Liver (tissue), 9 donors: ENCODE measurements around the gene MDM4. TPM values are rescaled to one million over a fixed set of nuclear protein-coding genes. Genes with fewer than 3 reads are reported as not detected.

Source experiments
- DNase-seq: peaks from one replicate; pipeline ENCODE4 v3.0.0-alpha.2; 2017; ENCODE audit warnings: low spot score
- H3K27ac ChIP-seq, 2 donors: one replicate each; pipeline ENCODE4 v1.7.0; 2013; ENCODE audit warnings: inconsistent platforms in 2 of 2, low read length in 2 of 2, control low read depth in 1 of 2, low read depth in 1 of 2, mild to moderate bottlenecking in 1 of 2
- H3K27me3 ChIP-seq, 4 donors: one replicate each; pipeline versions ENCODE4 v1.6.1 to v1.7.0; 2013; ENCODE audit warnings: low read length in 3 of 4, inconsistent platforms in 1 of 4, mild to moderate bottlenecking in 1 of 4, moderate library complexity in 1 of 4; ENCODE audit not compliant: control insufficient read depth in 4 of 4, insufficient read depth in 4 of 4
- H3K36me3 ChIP-seq, 4 donors: one replicate each; pipeline versions ENCODE4 v1.6.1 to v1.7.0; 2013; ENCODE audit warnings: low read length in 3 of 4, mild to moderate bottlenecking in 3 of 4, low read depth in 1 of 4, moderate library complexity in 1 of 4; ENCODE audit not compliant: control insufficient read depth in 4 of 4, insufficient read depth in 3 of 4
- H3K4me1 ChIP-seq, 4 donors: one replicate each; pipeline versions ENCODE4 v1.6.1 to v1.7.0; 2013; ENCODE audit warnings: low read length in 3 of 4, mild to moderate bottlenecking in 3 of 4, moderate library complexity in 1 of 4; ENCODE audit not compliant: control insufficient read depth in 4 of 4, insufficient read depth in 4 of 4
- H3K4me3 ChIP-seq, 3 donors: one replicate each; pipeline versions ENCODE4 v1.6.1 to v1.7.0; 2013; ENCODE audit warnings: low read length in 3 of 3, control low read depth in 1 of 3, low read depth in 1 of 3, mild to moderate bottlenecking in 1 of 3
- H3K9ac ChIP-seq, 2 donors: one replicate each; pipeline ENCODE4 v1.7.0; 2013; ENCODE audit warnings: low read length in 2 of 2, mild to moderate bottlenecking in 2 of 2, moderate library complexity in 2 of 2, control low read depth in 1 of 2, low read depth in 1 of 2
- H3K9me3 ChIP-seq, 4 donors: one replicate each; pipeline versions ENCODE4 v1.6.1 to v1.7.0; 2013; ENCODE audit warnings: low read length in 3 of 4; ENCODE audit not compliant: control insufficient read depth in 4 of 4
- EGR1 ChIP-seq, 2 donors: IDR thresholded peaks; 2 replicates each; pipeline ENCODE4 v1.6.1; 2016 to 2018; ENCODE audit warnings: antibody characterized with exemption in 2 of 2, low read depth in 2 of 2
- FOXA1 ChIP-seq: IDR thresholded peaks from 2 replicates; pipeline ENCODE4 v1.6.1; 2016; ENCODE audit warnings: antibody characterized with exemption
- FOXA2 ChIP-seq: IDR thresholded peaks from 2 replicates; pipeline ENCODE4 v1.6.1; 2016; ENCODE audit warnings: antibody characterized with exemption
- GABPA ChIP-seq, 2 donors: IDR thresholded peaks in 1 of 2; conservative IDR thresholded peaks in 1 of 2; 2 replicates each; pipeline ENCODE4 v1.6.1; 2016; ENCODE audit warnings: antibody characterized with exemption in 2 of 2, mild to moderate bottlenecking in 1 of 2, moderate library complexity in 1 of 2
- HNF4A ChIP-seq, 2 donors: conservative IDR thresholded peaks; 2 replicates each; pipeline ENCODE4 v1.6.1; 2016; ENCODE audit warnings: antibody characterized with exemption in 2 of 2, mild to moderate bottlenecking in 2 of 2
- JUND ChIP-seq, 2 donors: IDR thresholded peaks; 2 replicates each; pipeline ENCODE4 v1.6.1; 2016; ENCODE audit warnings: antibody characterized with exemption in 2 of 2
- RAD21 ChIP-seq, 2 donors: IDR thresholded peaks; 2 replicates each; pipeline ENCODE4 v1.6.1; 2016; ENCODE audit warnings: antibody characterized with exemption in 2 of 2, mild to moderate bottlenecking in 2 of 2
- RXRA ChIP-seq, 2 donors: IDR thresholded peaks; 2 replicates each; pipeline ENCODE4 v1.6.1; 2017 to 2018; ENCODE audit warnings: antibody characterized with exemption in 2 of 2, mild to moderate bottlenecking in 1 of 2
- SP1 ChIP-seq: IDR thresholded peaks from 2 replicates; pipeline ENCODE4 v1.6.1; 2018; ENCODE audit warnings: antibody characterized with exemption, mild to moderate bottlenecking
- TAF1 ChIP-seq: conservative IDR thresholded peaks from 2 replicates; pipeline ENCODE4 v1.6.1; 2016; ENCODE audit warnings: antibody characterized with exemption, mild to moderate bottlenecking
- YY1 ChIP-seq: IDR thresholded peaks from 2 replicates; pipeline ENCODE4 v1.6.1; 2016; ENCODE audit warnings: antibody characterized with exemption, mild to moderate bottlenecking
- WGBS: extraction: QIAGEN DNeasy Blood & Tissue Kit; methylation state at CpG from one replicate; pipeline ENCODE4 v1.1.7; 2013; 5-methylcytosine and 5-hydroxymethylcytosine counted together
- polyA plus RNA-seq, 2 donors: library from polyadenylated mRNA; stranded (reverse) in 1 of 2; unstranded in 1 of 2; fragments of 200-250 nt in 1 of 2; fragments of >200 nt in 1 of 2; fragmentation: Nextera tagmentation in 1 of 2; extraction: Ambion mirVana in 1 of 2; gene quantifications; one replicate each; pipeline versions ENCODE4 v1.2.1 to v1.2.3, GENCODE V29; 2013 to 2015
- total RNA-seq, 2 donors: library from RNA; depleted of rRNA; stranded (reverse); fragments of >200 nt; gene quantifications; one replicate each; pipeline ENCODE4 v1.2.3, GENCODE V29; 2014
- TF ChIP-seq, protein P1 (sequence below): IDR thresholded peaks from 2 replicates; pipeline ENCODE4 v1.6.1; 2016; ENCODE audit warnings: antibody characterized with exemption
- TF ChIP-seq, protein P2 (sequence below): IDR thresholded peaks from 2 replicates; pipeline ENCODE4 v1.6.1; 2016; ENCODE audit warnings: antibody characterized with exemption
- TF ChIP-seq, protein P3 (sequence below): IDR thresholded peaks from 2 replicates; pipeline ENCODE4 v1.6.1; 2016; ENCODE audit warnings: antibody characterized with exemption
- TF ChIP-seq, protein P4 (sequence below): IDR thresholded peaks from 2 replicates; pipeline ENCODE4 v1.6.1; 2016; ENCODE audit warnings: antibody characterized with exemption, mild to moderate bottlenecking
- donor health status: healthy.
- donor health status: healthy.
- donor health status: healthy.
- donor health status: healthy.
- donor health status: healthy.

Gene MDM4
- total and polyA plus RNA-seq, 4 donors, result 1.4 to 56.5 (median 21.6) TPM

DNA sequence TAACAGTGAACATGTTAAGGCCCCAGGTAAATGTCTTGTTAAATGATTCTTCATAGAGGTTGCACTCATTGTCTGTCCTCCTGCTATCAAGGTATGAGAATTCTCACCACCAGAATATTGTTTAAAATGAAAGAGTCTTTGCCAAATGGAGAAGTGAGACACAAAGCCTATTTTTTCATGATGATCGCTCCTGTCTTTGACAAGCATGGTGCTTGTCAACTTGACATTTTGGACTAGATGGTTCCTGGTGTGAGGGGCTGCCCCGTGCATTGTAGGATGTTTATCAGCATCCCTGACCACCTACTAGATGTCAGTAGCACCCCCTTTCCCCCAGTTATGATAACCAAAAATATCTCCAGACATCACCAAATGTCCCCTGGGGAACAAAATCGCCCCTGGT lies 65.6 kb downstream of the MDM4 start:
- 94% methylated on average over 3 of the region's 3 CpGs for WGBS
- DNase-seq, result no peak
- TF ChIP-seq TAF1, result no peak
- no peak for TF ChIP-seq FOXA1
- TF ChIP-seq, protein P1, sequence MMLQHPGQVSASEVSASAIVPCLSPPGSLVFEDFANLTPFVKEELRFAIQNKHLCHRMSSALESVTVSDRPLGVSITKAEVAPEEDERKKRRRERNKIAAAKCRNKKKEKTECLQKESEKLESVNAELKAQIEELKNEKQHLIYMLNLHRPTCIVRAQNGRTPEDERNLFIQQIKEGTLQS, result no peak
- TF ChIP-seq, protein P2, sequence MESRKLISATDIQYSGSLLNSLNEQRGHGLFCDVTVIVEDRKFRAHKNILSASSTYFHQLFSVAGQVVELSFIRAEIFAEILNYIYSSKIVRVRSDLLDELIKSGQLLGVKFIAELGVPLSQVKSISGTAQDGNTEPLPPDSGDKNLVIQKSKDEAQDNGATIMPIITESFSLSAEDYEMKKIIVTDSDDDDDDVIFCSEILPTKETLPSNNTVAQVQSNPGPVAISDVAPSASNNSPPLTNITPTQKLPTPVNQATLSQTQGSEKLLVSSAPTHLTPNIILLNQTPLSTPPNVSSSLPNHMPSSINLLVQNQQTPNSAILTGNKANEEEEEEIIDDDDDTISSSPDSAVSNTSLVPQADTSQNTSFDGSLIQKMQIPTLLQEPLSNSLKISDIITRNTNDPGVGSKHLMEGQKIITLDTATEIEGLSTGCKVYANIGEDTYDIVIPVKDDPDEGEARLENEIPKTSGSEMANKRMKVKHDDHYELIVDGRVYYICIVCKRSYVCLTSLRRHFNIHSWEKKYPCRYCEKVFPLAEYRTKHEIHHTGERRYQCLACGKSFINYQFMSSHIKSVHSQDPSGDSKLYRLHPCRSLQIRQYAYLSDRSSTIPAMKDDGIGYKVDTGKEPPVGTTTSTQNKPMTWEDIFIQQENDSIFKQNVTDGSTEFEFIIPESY, result no peak
- TF ChIP-seq RXRA (IDR thresholded peaks at IDR 0.05), result no peak
- no peak for TF ChIP-seq YY1
- no peak for TF ChIP-seq GABPA (IDR thresholded peaks at IDR 0.05 in 1 of 2, conservative IDR thresholded peaks at IDR 0.05 in 1 of 2)
- no peak for TF ChIP-seq SP1
- TF ChIP-seq, protein P3, sequence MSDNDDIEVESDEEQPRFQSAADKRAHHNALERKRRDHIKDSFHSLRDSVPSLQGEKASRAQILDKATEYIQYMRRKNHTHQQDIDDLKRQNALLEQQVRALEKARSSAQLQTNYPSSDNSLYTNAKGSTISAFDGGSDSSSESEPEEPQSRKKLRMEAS, result no peak
- no peak for TF ChIP-seq JUND (IDR thresholded peaks at IDR 0.05)
- TF ChIP-seq FOXA2, result no peak
- no peak for TF ChIP-seq RAD21 (IDR thresholded peaks at IDR 0.05)
- TF ChIP-seq, protein P4, sequence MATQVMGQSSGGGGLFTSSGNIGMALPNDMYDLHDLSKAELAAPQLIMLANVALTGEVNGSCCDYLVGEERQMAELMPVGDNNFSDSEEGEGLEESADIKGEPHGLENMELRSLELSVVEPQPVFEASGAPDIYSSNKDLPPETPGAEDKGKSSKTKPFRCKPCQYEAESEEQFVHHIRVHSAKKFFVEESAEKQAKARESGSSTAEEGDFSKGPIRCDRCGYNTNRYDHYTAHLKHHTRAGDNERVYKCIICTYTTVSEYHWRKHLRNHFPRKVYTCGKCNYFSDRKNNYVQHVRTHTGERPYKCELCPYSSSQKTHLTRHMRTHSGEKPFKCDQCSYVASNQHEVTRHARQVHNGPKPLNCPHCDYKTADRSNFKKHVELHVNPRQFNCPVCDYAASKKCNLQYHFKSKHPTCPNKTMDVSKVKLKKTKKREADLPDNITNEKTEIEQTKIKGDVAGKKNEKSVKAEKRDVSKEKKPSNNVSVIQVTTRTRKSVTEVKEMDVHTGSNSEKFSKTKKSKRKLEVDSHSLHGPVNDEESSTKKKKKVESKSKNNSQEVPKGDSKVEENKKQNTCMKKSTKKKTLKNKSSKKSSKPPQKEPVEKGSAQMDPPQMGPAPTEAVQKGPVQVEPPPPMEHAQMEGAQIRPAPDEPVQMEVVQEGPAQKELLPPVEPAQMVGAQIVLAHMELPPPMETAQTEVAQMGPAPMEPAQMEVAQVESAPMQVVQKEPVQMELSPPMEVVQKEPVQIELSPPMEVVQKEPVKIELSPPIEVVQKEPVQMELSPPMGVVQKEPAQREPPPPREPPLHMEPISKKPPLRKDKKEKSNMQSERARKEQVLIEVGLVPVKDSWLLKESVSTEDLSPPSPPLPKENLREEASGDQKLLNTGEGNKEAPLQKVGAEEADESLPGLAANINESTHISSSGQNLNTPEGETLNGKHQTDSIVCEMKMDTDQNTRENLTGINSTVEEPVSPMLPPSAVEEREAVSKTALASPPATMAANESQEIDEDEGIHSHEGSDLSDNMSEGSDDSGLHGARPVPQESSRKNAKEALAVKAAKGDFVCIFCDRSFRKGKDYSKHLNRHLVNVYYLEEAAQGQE, result no peak
- TF ChIP-seq HNF4A (conservative IDR thresholded peaks at IDR 0.05), result no peak
- no peaks in the 10 kb centered on the region for H3K27me3 ChIP-seq
- H3K27ac ChIP-seq, result no peak overlapping the region
- no peaks in the 10 kb centered on the region for H3K36me3 ChIP-seq
- no peak overlapping the region for H3K4me3 ChIP-seq
- no peaks in the 10 kb centered on the region for H3K9me3 ChIP-seq
- H3K4me1 ChIP-seq, result no peaks in the 10 kb centered on the region
- H3K9ac ChIP-seq, result no peak overlapping the region

DNA sequence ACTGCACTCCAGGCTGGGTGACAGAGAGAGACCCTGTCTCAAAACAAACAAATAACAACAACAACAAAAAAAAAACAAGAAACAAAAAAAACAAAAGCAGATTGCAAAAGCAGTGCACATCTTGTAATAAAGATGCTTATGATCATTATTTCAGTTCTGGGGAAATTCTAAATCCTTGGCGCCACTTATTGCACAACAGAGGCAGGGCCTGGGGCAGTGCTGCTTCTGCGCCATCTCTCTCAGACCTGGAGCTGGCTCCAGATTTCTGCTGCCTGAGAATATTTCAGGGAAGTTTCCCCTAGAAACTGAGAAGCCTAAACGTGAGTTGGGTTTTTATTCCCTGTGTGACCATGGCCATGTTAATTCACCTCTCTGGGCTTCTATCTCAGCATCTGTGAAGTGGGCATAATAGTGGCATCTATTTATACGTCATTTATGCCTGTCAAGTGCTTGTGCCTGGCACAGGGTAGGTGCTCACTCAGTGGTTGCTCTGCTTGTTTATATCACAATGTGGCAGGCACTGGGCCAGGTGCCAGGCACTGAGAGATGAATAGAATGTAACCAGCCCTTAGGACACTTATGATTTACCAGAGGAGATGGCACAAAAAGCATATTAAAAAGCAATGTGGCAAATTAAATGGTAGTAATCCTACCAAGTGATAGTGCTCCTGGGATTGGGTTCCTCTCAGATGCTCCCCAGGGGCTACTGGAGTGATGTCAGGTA lies 67.9 kb downstream of the MDM4 start:
- 90% methylated on average over 4 of the region's 4 CpGs for WGBS
- TF ChIP-seq FOXA1 (no peak), RAD21 (IDR thresholded peaks at IDR 0.05) (no peak), EGR1 (IDR thresholded peaks at IDR 0.05; ENCODE audit: low read depth in 2 of 2) (no peak)
- no peak for DNase-seq
- Histone ChIP-seq H3K9ac (no peak overlapping the region), H3K36me3 (no peaks in the 10 kb centered on the region), H3K27ac (no peak overlapping the region), H3K4me1 (no peaks in the 10 kb centered on the region), H3K9me3 (no peaks in the 10 kb centered on the region), H3K27me3 (no peaks in the 10 kb centered on the region), H3K4me3 (no peak overlapping the region)
